PC-9 (cell line): Measurements from ENCODE around the gene NRG2. TPM values are rescaled to one million over a fixed set of nuclear protein-coding genes. Genes with fewer than 3 reads are reported as not detected.

Experiments
- BruUV-seq: library from RNA; stranded (reverse); fragments of 400-500 nt; replicated peaks from 2 replicates; lab custom pipeline; 2021; lab: Mats Ljungman, UMichigan
- CTCF ChIA-PET: fragments of 300-600 bp; sonication (Branson Sonifier 250); formaldehyde crosslinking; loops from one replicate; lab custom pipeline; 2022; ENCODE audit warnings: antibody characterized with exemption; lab: Charles Lee
- POLR2A ChIA-PET: fragments of 300-600 bp; sonication (Branson Sonifier 250); formaldehyde crosslinking; loops from one replicate; lab custom pipeline; 2022; ENCODE audit warnings: antibody characterized with exemption; ENCODE audit not compliant: unreplicated experiment; lab: Charles Lee
- DNase-seq, 2 experiments: peaks; one replicate each; pipeline versions ENCODE4 v3.0.0 to v3.0.0-alpha.2; 2015 to 2022; ENCODE audit warnings: mixed read lengths in 1 of 2
- H2AFZ ChIP-seq: fragments of 200-600 bp; sonication (generic); 2 replicates; pipeline ENCODE4 v1.8.1; 2017; ENCODE audit warnings: antibody characterized with exemption
- H3F3A ChIP-seq: fragments of 200-600 bp; sonication (generic); 2 replicates; pipeline ENCODE4 v1.8.1; 2017; ENCODE audit warnings: antibody characterized with exemption, mild to moderate bottlenecking, low read depth; ENCODE audit not compliant: insufficient read depth
- H3K27ac ChIP-seq: fragments of 200-600 bp; sonication (generic); 2 replicates; pipeline ENCODE4 v1.6.1; 2016; ENCODE audit warnings: mixed run types
- H3K27me3 ChIP-seq: fragments of 200-600 bp; sonication (generic); 2 replicates; pipeline ENCODE4 v1.6.1; 2016; ENCODE audit warnings: low read depth, mixed run types; ENCODE audit not compliant: insufficient read depth
- H3K36me3 ChIP-seq: fragments of 200-600 bp; sonication (generic); 2 replicates; pipeline ENCODE4 v1.6.1; 2016; ENCODE audit warnings: low read depth, mixed run types
- H3K4me1 ChIP-seq: fragments of 200-600 bp; sonication (generic); replicated peaks from 2 replicates; pipeline ENCODE4 v1.6.1; 2016; ENCODE audit warnings: mixed run types; ENCODE audit not compliant: insufficient read depth
- H3K4me2 ChIP-seq: fragments of 200-600 bp; sonication (generic); 2 replicates; pipeline ENCODE4 v1.6.1; 2017; ENCODE audit warnings: mixed run types
- H3K4me3 ChIP-seq: fragments of 200-600 bp; sonication (generic); 2 replicates; pipeline ENCODE4 v1.6.1; 2016; ENCODE audit warnings: mixed run types
- H3K79me2 ChIP-seq: fragments of 200-600 bp; sonication (generic); 2 replicates; pipeline ENCODE4 v1.6.1; 2017; ENCODE audit warnings: low read depth, mixed run types
- H3K9me2 ChIP-seq: fragments of 200-600 bp; sonication (generic); 2 replicates; pipeline ENCODE4 v1.8.1; 2017; ENCODE audit warnings: mild to moderate bottlenecking; ENCODE audit not compliant: insufficient read depth
- H3K9me3 ChIP-seq: fragments of 200-600 bp; sonication (generic); 2 replicates; pipeline ENCODE4 v1.8.1; 2016; ENCODE audit warnings: low read depth; ENCODE audit not compliant: insufficient read depth
- H4K20me1 ChIP-seq: fragments of 200-600 bp; sonication (generic); 2 replicates; pipeline ENCODE4 v1.8.1; 2017; ENCODE audit not compliant: insufficient read depth
- CTCF ChIP-seq: fragments of 200-600 bp; sonication (generic); conservative IDR thresholded peaks from 2 replicates; pipeline ENCODE4 v1.6.1; 2017; ENCODE audit warnings: mixed run types, antibody characterized with exemption, mild to moderate bottlenecking, moderate library complexity
- EZH2 ChIP-seq: fragments of 200-600 bp; sonication (generic); IDR thresholded peaks from 2 replicates; pipeline ENCODE4 v1.8.0; 2017; ENCODE audit warnings: antibody characterized with exemption, low read depth
- intact Hi-C: fragments of 100-400 bp; cut with micrococcal nuclease; formaldehyde crosslinking; loops from one replicate; pipeline ENCODE4 v1.10.0; 2022; ENCODE audit not compliant: unreplicated experiment
- total RNA-seq: library from RNA; stranded (reverse); gene quantifications from 2 replicates; pipeline ENCODE4 v1.2.3, GENCODE V29; 2021

Gene NRG2
- total RNA-seq, 1 experiment from 2014 or later = not detected

- POLR2A ChIA-PET = no interaction called here
- Histone ChIP-seq H3K4me3 (no peak overlapping the region), H3F3A (no peaks in the 10 kb centered on the region), H3K36me3 (no peaks in the 10 kb centered on the region), H3K27me3 (peaks cover 95% of the 10 kb centered on the region), H3K4me1 (no peaks in the 10 kb centered on the region), H3K79me2 (no peaks in the 10 kb centered on the region), H3K9me2 (no peaks in the 10 kb centered on the region), H2AFZ (no peak overlapping the region), H4K20me1 (no peaks in the 10 kb centered on the region), H3K27ac (no peak overlapping the region), H3K4me2 (no peak overlapping the region), H3K9me3 (no peaks in the 10 kb centered on the region)
- BruUV-seq = no TSS peak
- TF ChIP-seq EZH2 = no peak
- no peak for TF ChIP-seq CTCF
- CTCF ChIA-PET = no interaction called here
- intact Hi-C loops = no loop called here
- no peak for DNase-seq
Measured at GRCh38 chr5:139820130-139820529, 223.0 kb downstream of the NRG2 start.

- Histone ChIP-seq H3K36me3 (no peaks in the 10 kb centered on the region), H3F3A (no peaks in the 10 kb centered on the region), H3K4me2 (no peak overlapping the region), H3K9me2 (no peaks in the 10 kb centered on the region), H3K9me3 (no peaks in the 10 kb centered on the region), H3K27me3 (peaks cover 97% of the 10 kb centered on the region), H2AFZ (no peak overlapping the region), H3K79me2 (no peaks in the 10 kb centered on the region), H3K27ac (no peak overlapping the region), H3K4me1 (no peaks in the 10 kb centered on the region), H3K4me3 (no peak overlapping the region), H4K20me1 (no peaks in the 10 kb centered on the region)
- no TSS peak for BruUV-seq
- ChIA-PET POLR2A (no interaction called here), CTCF (no interaction called here)
- no peak for TF ChIP-seq CTCF
- no peak for TF ChIP-seq EZH2
- intact Hi-C loops = no loop called here
- no peak for DNase-seq
Measured at GRCh38 chr5:139817970-139818369, 225.1 kb downstream of the NRG2 start.

- H2AFZ ChIP-seq = no peak overlapping the region
- H4K20me1 ChIP-seq = no peaks in the 10 kb centered on the region
- H3K9me2 ChIP-seq = no peaks in the 10 kb centered on the region
- no TSS peak for BruUV-seq
- TF ChIP-seq CTCF (no peak), EZH2 (no peak)
- ChIA-PET CTCF (no interaction called here), POLR2A (no interaction called here)
- no peaks in the 10 kb centered on the region for H3K79me2 ChIP-seq
- intact Hi-C loops = no loop called here
- no peaks in the 10 kb centered on the region for H3K36me3 ChIP-seq
- no peak overlapping the region for H3K4me3 ChIP-seq
- DNase-seq = no peak
- peaks cover 97% of the 10 kb centered on the region for H3K27me3 ChIP-seq
- H3F3A ChIP-seq = no peaks in the 10 kb centered on the region
- H3K27ac ChIP-seq = no peak overlapping the region
- H3K4me1 ChIP-seq = no peaks in the 10 kb centered on the region
- no peak overlapping the region for H3K4me2 ChIP-seq
- H3K9me3 ChIP-seq = no peaks in the 10 kb centered on the region
Measured at GRCh38 chr5:139817362-139817761, 225.7 kb downstream of the NRG2 start.
